ENCODE measurements around the gene PTPN22. TPM values are rescaled to one million over a fixed set of nuclear protein-coding genes. Genes with fewer than 3 reads are reported as not detected.

PTPN22 gene
- total and polyA plus RNA-seq, 2 donors from 2014 or later: 0.32 to 6.6 TPM

DNA sequence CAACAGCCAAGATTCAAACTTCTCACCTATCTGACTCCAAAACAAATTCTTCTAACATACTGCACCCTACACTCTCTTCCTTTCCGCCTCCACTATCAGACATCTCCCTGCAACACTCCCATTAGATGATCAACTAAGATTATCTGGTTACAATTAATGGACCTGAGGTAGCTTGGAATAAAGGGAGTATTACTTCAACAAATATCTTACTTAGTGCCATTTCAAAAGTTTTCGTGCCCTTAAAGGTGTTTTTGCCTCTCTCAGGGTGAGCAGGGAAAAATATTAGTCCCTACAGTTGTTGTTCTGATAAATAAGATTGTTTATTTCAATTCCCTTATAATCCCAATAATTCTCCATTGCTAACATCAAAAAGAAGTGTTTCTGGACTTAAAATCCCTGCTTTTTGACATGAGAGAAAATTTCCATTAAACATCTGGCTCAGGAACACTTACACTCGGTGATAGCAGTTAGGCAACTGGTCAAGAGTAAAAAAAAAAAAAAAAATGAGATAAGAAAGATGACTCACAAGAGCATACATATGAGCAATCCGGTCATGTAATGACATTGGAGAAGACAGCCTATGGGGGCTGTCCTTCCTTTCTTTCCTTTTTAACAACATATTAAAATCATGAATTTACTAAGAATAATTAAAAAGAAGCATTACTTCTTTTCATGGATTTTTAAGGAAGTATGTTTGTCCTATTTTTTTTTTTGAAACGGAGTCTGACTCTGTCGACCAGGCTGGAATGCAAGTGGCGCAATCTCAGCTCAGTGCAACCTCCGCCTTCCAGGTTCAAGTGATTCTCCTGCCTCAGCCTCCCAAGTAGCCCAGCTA lies 66.9 kb downstream of the PTPN22 start:
- Histone ChIP-seq H3K36me3 (ENCODE audit: control insufficient read depth in 2 of 3, insufficient read depth in 3 of 3, low read length in 3 of 3) (no peaks in the 10 kb centered on the region), H3K4me3 (ENCODE audit: low read length in 3 of 3) (no peak overlapping the region), H3K9ac (ENCODE audit: low read length in 3 of 3) (no peak overlapping the region), H3K27me3 (ENCODE audit: control insufficient read depth, insufficient read depth, low read length) (no peaks in the 10 kb centered on the region), H3K9me3 (ENCODE audit: control insufficient read depth in 2 of 3, insufficient read depth in 1 of 3, low read length in 3 of 3) (no peaks in the 10 kb centered on the region), H3K27ac (ENCODE audit: low read depth in 2 of 2, low read length in 2 of 2) (no peak overlapping the region), H3K4me1 (ENCODE audit: control insufficient read depth in 2 of 3, insufficient read depth in 2 of 3, low read depth in 1 of 3, low read length in 3 of 3) (peaks cover 0 to 6% (median 4%) of the 10 kb centered on the region in 3 donors)
- no peak for FAIRE-seq
- DNase-seq: no peak
- intact Hi-C loops (cut with DNase I): no loop called here
- TF ChIP-seq, protein P1, sequence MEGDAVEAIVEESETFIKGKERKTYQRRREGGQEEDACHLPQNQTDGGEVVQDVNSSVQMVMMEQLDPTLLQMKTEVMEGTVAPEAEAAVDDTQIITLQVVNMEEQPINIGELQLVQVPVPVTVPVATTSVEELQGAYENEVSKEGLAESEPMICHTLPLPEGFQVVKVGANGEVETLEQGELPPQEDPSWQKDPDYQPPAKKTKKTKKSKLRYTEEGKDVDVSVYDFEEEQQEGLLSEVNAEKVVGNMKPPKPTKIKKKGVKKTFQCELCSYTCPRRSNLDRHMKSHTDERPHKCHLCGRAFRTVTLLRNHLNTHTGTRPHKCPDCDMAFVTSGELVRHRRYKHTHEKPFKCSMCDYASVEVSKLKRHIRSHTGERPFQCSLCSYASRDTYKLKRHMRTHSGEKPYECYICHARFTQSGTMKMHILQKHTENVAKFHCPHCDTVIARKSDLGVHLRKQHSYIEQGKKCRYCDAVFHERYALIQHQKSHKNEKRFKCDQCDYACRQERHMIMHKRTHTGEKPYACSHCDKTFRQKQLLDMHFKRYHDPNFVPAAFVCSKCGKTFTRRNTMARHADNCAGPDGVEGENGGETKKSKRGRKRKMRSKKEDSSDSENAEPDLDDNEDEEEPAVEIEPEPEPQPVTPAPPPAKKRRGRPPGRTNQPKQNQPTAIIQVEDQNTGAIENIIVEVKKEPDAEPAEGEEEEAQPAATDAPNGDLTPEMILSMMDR (IDR thresholded peaks at IDR 0.05; ENCODE audit: borderline replicate concordance, extremely low read depth, insufficient read depth): no peak

DNA sequence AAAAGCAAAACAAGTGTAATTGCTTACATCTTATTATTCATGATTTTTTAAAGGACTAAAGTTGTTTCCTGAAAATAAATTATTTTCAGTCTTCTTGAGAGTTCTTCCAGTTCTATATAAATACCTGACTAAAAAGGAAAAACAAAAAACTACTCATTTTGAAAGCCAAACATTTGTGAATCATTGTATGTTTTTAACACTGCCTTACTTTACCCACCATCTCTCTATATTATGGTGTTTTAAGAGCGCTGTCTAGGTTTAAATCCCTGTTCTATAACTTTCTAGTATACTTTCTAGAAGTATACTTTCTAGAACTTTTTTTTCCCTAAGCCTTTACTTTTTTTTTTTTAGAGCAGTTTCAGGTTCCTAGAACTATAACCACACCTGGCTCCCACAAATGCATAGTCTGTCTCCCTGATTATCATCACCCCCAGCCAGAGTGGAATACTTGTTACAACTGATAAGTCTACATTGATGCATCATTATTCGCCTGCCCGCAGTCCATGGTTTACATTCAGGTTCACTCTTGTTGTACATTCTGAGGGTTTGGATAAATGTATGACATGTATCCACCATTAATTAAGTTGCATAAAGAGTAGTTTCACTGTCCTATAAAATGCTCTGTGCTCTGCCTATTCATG lies 69.0 kb downstream of the PTPN22 start:
- DNase-seq (no peak), FAIRE-seq (no peak)
- H3K9ac ChIP-seq (ENCODE audit: low read length in 3 of 3): no peak overlapping the region
- peaks cover 0 to 4% (median 0%) of the 10 kb centered on the region in 3 donors for H3K4me1 ChIP-seq (ENCODE audit: control insufficient read depth in 2 of 3, insufficient read depth in 2 of 3, low read depth in 1 of 3, low read length in 3 of 3)
- H3K27ac ChIP-seq (ENCODE audit: low read depth in 2 of 2, low read length in 2 of 2): no peak overlapping the region
- intact Hi-C loops (cut with DNase I): no loop called here
- no peaks in the 10 kb centered on the region for H3K27me3 ChIP-seq (ENCODE audit: control insufficient read depth, insufficient read depth, low read length)
- no peaks in the 10 kb centered on the region for H3K9me3 ChIP-seq (ENCODE audit: control insufficient read depth in 2 of 3, insufficient read depth in 1 of 3, low read length in 3 of 3)
- peaks cover 0 to 2% (median 0%) of the 10 kb centered on the region in 3 donors for H3K36me3 ChIP-seq (ENCODE audit: control insufficient read depth in 2 of 3, insufficient read depth in 3 of 3, low read length in 3 of 3)
- H3K4me3 ChIP-seq (ENCODE audit: low read length in 3 of 3): no peak overlapping the region
- TF ChIP-seq, protein P1 (IDR thresholded peaks at IDR 0.05; ENCODE audit: borderline replicate concordance, extremely low read depth, insufficient read depth): no peak

DNA sequence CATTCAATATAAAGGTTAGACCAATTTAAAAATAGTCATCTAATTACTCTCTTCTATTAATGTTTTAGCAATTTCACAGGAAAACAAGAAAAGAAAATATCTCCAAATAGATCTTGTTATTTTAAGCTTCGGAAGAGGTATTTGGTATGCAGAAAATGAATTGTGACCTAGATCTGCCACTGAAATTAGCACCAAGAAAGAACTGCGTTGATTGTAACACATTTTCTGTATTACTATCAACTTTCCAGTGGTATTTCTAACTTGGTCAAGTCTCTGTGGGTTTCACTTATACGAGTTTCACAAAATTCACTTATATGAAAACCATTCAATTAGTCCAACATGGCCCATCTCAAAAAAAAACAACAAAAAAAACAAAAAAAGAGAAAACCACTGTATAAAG lies 71.0 kb downstream of the PTPN22 start:
- Histone ChIP-seq H3K27me3 (ENCODE audit: control insufficient read depth, insufficient read depth, low read length) (no peaks in the 10 kb centered on the region), H3K9ac (ENCODE audit: low read length in 3 of 3) (no peak overlapping the region), H3K4me1 (ENCODE audit: control insufficient read depth in 2 of 3, insufficient read depth in 2 of 3, low read depth in 1 of 3, low read length in 3 of 3) (peaks cover 0 to 4% (median 0%) of the 10 kb centered on the region in 3 donors), H3K27ac (ENCODE audit: low read depth in 2 of 2, low read length in 2 of 2) (no peak overlapping the region), H3K4me3 (ENCODE audit: low read length in 3 of 3) (no peak overlapping the region), H3K36me3 (ENCODE audit: control insufficient read depth in 2 of 3, insufficient read depth in 3 of 3, low read length in 3 of 3) (peaks cover 0 to 7% (median 3%) of the 10 kb centered on the region in 3 donors), H3K9me3 (ENCODE audit: control insufficient read depth in 2 of 3, insufficient read depth in 1 of 3, low read length in 3 of 3) (no peaks in the 10 kb centered on the region)
- DNase-seq (no peak), FAIRE-seq (no peak)
- TF ChIP-seq, protein P1 (IDR thresholded peaks at IDR 0.05; ENCODE audit: borderline replicate concordance, extremely low read depth, insufficient read depth): no peak
- intact Hi-C loops (cut with DNase I): no loop called here

Data from kidney (tissue), 14 donors.